ENCODE measurements around the gene CELF1.
"Not testable (repeated sequence)": the region's sequence is repeated elsewhere in the genome, so short reads cannot be mapped to it uniquely, and the experiment has no call there.

Gene CELF1

GRCh38 chr11:47527186-47527585 is 25.7 kb downstream of the CELF1 start:
- TF ChIP-seq ZFX (IDR thresholded peaks at IDR 0.05; ENCODE audit: borderline replicate concordance) = no peak
- no peak for TF ChIP-seq CTCF (IDR thresholded peaks at IDR 0.05)
- no peak overlapping the region; the same call in 1 of the 2 replicates for H3K27ac ChIP-seq

- H3K27ac ChIP-seq = not testable (repeated sequence)
These were observed 26.9 kb downstream of the CELF1 start for GRCh38 chr11:47526032-47526431.

DNA sequence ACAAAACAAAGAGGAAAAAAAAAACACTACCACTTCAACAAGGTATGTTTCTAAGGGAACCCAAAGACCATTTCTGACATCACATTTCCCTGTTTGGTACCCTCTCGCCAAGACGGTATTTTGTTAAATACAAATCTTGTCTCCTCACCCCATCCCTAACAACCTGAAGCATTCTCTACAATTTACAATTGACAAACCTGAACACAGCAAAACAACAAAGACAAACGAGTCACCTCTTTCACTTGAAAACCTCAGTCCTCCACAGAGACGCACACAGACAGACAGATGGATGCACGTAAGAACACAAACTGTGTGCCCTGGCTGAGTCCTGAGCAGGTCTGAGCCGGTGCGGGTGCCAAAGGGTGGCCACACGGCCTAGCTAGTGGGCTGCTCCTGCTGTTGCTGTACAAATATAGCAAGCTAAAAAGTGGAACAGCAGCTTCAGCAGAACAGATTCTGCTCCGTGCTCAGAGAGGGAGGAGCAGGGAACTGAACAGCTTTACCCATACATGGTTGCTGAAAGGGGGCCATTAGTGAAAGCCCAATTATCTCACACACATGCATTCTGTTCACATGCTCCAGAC is 28.5 kb downstream of the CELF1 start:
- TF ChIP-seq ZFX (IDR thresholded peaks at IDR 0.05; ENCODE audit: borderline replicate concordance) = no peak
- TF ChIP-seq CTCF (IDR thresholded peaks at IDR 0.05) = no peak
- peak overlapping the region; percentile 40 for H3K27ac ChIP-seq

DNA sequence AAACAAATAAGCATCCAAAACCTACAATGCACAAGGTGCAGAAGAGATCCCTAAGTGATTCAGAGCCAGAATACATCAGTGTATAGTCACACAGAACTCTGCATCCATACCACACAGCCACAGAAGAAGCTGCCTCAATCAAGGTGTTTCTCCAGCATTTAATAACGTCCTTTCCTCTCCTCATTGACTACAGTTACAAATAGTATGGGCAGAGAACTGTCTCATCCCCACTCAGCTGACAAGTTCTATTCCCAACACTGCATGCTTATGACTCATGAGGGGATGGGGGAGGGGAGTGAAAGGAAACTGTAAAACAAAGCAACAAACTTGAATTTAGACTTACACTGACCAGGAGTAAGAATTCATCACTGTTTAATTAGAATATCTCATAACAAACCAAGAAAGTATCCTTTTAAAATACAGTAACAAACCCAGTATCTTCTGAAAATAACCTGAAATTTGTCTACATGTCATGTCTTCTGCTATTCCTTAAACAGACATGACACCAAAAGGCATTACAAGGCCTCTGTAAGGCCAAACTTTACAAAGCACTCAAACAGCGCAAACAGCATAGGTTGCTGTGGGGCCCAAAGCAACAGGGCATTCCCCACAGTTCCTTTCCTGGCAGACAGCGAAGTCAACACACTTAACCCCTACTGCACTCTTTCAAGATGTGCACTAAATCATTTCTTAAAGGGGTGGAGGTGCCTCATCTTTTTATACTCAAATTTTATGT is 29.3 kb downstream of the CELF1 start:
- H3K27ac ChIP-seq = peak overlapping the region; percentile 40

DNA sequence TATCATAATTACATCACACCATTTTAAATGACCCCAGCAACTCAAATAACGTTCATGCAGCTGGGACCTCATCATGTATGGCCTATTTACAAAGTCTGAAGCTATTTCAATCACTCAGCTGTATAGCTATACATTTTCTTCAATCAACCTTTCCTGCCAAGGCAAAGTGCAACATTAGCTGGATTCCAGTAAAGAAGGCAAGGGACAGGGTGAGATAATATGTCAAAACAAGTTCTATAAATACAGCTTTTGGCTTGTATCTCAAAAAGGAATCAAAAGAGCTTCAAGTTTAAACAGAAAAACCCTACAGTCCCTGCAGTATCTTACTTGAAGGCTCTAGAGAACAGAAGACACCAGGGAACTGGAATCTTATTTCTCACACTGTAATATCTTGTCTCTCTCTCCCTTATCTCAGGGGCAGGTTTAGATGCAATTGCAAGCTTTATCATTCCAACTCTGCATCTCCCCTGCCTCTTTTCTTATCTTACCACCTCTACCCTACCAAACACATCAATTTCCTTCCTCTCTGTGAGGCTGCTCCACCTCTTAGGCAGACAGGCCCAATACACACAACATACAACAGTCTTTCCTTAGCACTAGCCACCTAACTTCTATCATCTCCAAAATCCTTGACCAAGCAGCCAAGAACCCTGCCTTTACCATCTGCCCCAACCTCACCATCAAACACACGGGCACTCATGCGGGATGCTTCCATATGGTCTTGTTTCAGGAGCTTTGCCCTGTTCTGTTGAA is 34.5 kb downstream of the CELF1 start:
- H3K27ac ChIP-seq = 0 out of 2 replicates have a peak overlapping the region, but pooled peaks have one; percentile 12
- TF ChIP-seq ZFX (IDR thresholded peaks at IDR 0.05; ENCODE audit: borderline replicate concordance) = no peak
- no peak for TF ChIP-seq CTCF (IDR thresholded peaks at IDR 0.05)

More for the DNA sequence above, 29.3 kb downstream of the CELF1 start:
- TF ChIP-seq CTCF (IDR thresholded peaks at IDR 0.05) (no peak), ZFX (IDR thresholded peaks at IDR 0.05; ENCODE audit: borderline replicate concordance) (no peak)

DNA sequence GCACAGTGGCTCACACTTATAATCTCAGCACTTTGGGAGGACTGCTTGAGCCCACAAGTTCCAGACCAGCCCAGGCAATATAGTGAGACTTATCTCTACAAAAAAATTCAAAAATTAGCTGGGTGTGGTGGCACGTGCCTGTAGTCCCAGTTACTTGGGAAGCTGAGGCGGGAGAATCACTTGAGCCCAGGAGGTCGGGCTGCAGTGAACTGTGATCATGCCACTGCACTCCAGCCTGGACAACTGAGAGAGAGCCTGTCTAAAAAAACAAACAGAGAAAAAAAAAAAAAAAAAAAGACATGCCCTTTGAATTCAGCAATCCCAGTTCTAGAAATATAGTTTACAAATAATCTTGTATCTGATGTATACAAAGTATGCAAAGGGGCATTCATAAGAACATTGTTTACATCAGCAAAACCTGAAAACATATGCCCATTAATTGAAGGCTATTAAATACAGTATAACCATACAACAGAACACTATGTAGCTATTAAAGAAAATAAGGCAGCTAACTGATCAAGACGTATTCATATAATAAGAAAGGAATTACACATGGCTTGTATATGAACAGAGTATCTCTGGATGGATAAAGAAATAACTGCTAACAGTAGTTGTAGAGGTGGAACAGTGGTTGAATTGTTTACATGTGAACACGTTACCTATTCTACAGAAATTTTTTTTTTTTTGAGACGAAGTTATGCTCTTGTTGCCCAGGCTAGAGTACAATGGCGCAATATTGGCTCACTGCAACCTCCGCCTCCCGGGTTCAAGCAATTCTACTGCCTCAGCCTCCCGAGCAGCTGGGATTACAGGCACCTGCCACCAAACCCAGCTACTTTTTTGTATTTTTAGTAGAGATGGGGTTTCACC is 35.7 kb downstream of the CELF1 start:
- no peak overlapping the region for H3K27ac ChIP-seq
- TF ChIP-seq CTCF (IDR thresholded peaks at IDR 0.05) (no peak), ZFX (IDR thresholded peaks at IDR 0.05; ENCODE audit: borderline replicate concordance) (no peak)

- TF ChIP-seq CTCF (IDR thresholded peaks at IDR 0.05) = no peak
- TF ChIP-seq ZFX (IDR thresholded peaks at IDR 0.05; ENCODE audit: borderline replicate concordance) = no peak
- H3K27ac ChIP-seq = no peak overlapping the region
These were observed 36.8 kb downstream of the CELF1 start for GRCh38 chr11:47516155-47516554.

Data from 22Rv1 (cell line).